Right kidney (tissue), 1 donor: Measurements from ENCODE around the gene CALU.

Source experiments
- DNase-seq: peaks from one replicate; pipeline ENCODE4 v3.0.0-alpha.2; 2016

CALU gene

DNA sequence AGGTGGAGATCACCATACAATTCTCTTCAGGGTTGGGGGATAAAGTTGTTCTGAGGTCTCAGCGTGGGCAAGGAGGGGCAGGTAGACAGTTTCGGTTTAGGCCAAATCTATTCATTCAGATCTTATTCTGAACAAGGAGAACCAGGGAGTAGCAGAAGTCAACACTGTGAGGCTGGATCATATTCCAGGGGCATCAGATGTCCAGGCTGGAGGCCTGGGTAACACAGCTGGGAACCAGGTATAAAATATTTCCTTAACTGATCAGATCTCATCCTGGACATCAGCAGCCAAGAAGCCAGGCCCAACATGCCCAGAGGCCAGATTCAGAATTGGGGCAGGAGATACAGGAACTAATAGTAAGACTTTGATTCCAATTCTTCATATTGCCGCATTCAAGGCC, 71.8 kb downstream of the CALU start:
- no peak for DNase-seq

DNA sequence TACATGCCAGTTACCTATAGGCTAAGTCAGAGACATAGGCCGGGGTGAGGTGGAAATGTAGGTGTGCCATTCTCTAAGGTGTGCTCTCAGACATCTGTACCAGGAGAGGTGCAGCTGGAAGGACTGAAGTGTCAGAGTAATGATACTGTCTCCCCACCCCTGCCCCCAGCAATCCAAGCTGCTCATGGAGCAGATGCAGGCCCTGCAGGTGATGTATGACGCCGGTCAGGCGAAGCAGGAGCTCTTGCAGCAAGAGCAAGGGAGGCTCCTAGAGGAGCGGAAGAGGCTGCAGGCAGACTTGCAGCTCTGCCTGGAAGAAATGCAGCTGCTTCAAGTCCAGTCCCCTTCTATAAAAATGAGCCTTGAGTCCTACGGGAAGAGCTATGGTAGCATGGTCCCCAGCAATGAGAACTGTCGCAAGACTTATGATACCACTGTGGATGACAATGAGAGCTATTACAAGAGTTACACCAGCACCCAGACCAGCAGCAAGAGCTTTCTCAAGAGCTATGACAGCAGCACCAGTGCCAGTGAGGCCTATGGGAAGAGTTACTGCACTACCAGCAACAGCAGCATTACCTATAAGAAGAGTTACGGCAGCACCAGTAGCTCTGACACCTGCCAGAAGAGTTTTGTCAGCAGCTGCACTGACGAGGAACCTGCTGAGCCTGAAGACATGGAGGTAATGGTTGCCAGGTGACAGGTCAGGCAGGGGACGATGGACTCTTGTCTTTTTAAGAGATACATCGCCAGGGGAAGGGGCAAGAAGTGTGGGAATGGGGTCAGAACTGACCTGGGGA, 72.7 kb downstream of the CALU start:
- no peak for DNase-seq

DNA sequence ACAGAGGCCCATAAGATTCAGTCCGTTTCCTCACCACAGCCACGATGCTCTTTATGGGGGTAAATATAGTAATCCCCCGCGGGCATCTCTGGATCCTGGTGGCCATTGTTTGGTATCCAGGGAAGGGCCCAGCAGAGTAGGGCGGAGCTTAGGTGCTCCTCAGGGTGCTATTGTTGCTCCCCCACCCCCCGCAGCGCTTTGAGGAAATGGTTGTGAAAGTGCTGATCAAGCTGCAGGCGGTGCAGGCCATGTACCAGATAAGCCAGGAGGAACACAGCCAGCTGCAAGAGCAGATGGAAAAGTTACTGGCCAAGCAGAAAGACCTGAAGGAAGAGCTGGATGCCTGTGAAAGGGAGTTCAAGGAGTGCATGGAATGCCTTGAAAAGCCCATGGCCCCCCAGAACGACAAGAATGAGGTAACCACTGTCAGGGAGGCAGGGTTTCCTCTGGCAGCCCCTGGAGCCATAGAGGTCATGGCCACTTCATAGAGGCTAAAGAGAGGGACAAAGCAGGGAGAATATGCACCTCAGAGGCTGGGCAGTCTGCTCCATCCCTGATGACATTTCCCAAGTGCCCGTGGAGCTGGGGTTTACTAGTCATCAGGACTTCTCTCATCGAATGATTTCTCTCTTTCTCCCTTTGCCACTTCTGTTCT, 73.5 kb downstream of the CALU start:
- no peak for DNase-seq

DNA sequence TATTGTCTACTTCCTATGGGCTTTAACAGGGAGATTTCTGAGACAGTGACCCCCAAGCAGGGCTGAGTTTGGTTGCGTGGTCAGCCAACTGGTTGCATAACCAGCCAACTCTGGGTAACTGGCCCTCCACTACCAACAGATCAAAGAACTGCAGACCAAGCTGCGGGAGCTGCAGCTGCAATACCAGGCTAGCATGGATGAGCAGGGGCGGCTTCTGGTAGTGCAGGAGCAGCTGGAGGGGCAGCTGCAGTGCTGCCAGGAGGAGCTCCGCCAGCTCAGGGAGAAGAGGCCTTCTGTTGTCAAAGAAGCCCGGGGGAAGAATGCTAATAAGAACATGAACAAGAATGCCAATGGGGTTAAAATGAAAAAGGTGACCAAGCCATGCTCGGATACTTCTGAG, 75.3 kb downstream of the CALU start:
- no peak for DNase-seq

DNA sequence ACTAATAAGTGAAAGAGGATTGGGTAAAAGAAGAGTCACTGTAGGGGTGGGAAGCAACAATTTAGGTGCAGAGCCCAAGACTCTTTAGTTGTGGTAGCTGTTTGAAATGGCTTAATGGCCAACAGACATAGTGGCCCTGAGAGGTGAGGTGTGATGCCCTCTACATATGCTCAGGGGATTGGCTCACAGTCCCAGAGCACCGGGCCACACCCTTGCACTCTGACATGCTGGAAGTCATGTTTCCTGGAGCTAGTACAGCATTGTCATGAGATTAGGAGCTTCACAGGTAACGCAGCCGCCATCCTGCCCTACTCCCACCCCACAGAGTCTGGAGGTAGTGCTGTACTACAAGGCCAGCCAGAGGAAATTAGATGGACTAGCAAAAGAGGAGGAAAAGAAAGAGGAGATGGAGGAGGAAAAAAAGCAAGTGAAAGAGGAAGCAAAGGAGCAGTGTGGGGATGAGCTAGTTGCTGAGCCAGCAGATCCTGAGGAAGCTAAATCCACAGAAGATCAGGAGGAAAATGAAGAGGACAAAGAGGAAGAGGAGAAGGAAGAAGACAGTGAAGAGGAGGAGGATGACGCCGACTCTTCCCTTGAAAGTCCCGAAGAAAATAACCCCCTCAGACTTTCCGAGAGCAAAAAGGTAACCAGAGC, 76.3 kb downstream of the CALU start:
- no peak for DNase-seq

DNA sequence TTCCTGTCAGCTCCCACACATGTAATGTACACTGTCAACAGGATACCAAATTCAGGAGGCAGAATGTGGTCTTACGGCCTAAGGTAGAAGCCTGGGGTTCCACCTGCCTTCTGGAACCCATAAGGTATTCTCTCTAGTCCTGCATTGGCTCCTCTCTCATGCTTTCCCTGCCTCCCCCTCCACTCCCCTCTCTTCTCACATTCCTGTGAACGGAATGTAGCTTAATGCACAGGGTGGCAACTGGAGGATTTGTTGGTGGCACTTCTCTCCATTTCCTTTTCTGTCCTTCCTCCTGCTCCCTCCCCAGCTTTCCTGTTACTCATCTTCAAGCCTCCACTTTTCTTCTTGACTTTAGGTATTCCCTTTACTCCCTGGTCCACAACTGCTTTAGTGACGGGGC, 79.5 kb downstream of the CALU start:
- no peak for DNase-seq
